ENCODE results near the gene RSU1. TPM values are rescaled to one million over a fixed set of nuclear protein-coding genes. Genes with fewer than 3 reads are reported as not detected.

Gene RSU1
- total and polyA plus RNA-seq, 2 donors (not counting 3 experiments of a cell fraction or from before 2014, with no cell fraction given): 80.2 to 104 TPM

- peaks cover 4% of the 10 kb centered on the region for H3K79me2 ChIP-seq (ENCODE audit: control insufficient read depth, insufficient read depth, low read length)
- DNase-seq (ENCODE audit: low read depth, low spot score) (no peak), FAIRE-seq (no peak)
- intact Hi-C loops (cut with micrococcal nuclease): loop anchor here (10.0 kb wide), 2 partner anchors 135 to 185 kb away; no protein-coding TSS in a partner anchor
- no peaks in the 10 kb centered on the region for H3K27me3 ChIP-seq (ENCODE audit: control insufficient read depth in 2 of 2, insufficient read depth in 2 of 2, low read length in 2 of 2)
- H3K4me1 ChIP-seq (ENCODE audit: control insufficient read depth, extremely low read depth, insufficient read depth, low read length): peaks cover 22% of the 10 kb centered on the region
- H2AFZ ChIP-seq (ENCODE audit: low read depth, low read length): no peak overlapping the region
- ChIA-PET POLR2A (no interaction called here), CTCF (no interaction called here)
- dilution Hi-C loops (cut with MboI; ENCODE audit: extremely low pct_ligation_motif_present, low sequenced_read_pairs): no loop called here
- TF ChIP-seq MYC (IDR thresholded peaks at IDR 0.05; ENCODE audit: low read depth, low read length): no peak
- TF ChIP-seq GATA2 (IDR thresholded peaks at IDR 0.05; ENCODE audit: insufficient read depth, insufficient read length, low read depth, low read length): no peak
- TF ChIP-seq JUN (IDR thresholded peaks at IDR 0.05; ENCODE audit: borderline replicate concordance, insufficient read depth, insufficient read length, low read depth): no peak
- TF ChIP-seq POLR2A (IDR thresholded peaks at IDR 0.05; ENCODE audit: low read depth, low read length): no peak
- TF ChIP-seq CTCF (IDR thresholded peaks at IDR 0.05; ENCODE audit: extremely low read depth in 1 of 2, insufficient read depth in 1 of 2, low read depth in 1 of 2, low read length in 2 of 2): no peak
- TF ChIP-seq MAX (IDR thresholded peaks at IDR 0.05; ENCODE audit: insufficient read depth, insufficient read length): no peak
- no peak for TF ChIP-seq FOS (IDR thresholded peaks at IDR 0.05; ENCODE audit: borderline replicate concordance, insufficient read depth, low read length)
- no peak for TF ChIP-seq POLR2AphosphoS5 (IDR thresholded peaks at IDR 0.05; ENCODE audit: insufficient read depth, low read depth, low read length)
- TF ChIP-seq EZH2 (IDR thresholded peaks at IDR 0.05; ENCODE audit: borderline replicate concordance, low read depth, low read length, severe bottlenecking): no peak
- no peak overlapping the region for H3K4me2 ChIP-seq (ENCODE audit: insufficient read depth, low read length)
- H3K4me3 ChIP-seq (replicated peaks in 1 of 3; ENCODE audit: insufficient read depth in 1 of 3, low read depth in 1 of 3, low read length in 3 of 3): no peak overlapping the region
- H3K36me3 ChIP-seq (ENCODE audit: control insufficient read depth in 2 of 2, extremely low read depth in 1 of 2, insufficient read depth in 2 of 2, low read length in 2 of 2): no peaks in the 10 kb centered on the region
- no peak overlapping the region for H3K9ac ChIP-seq (replicated peaks; ENCODE audit: extremely low read depth, insufficient read depth, low read length)
- no peaks in the 10 kb centered on the region for H3K9me1 ChIP-seq (replicated peaks; ENCODE audit: control insufficient read depth, extremely low read depth, insufficient read depth, low read length)
- no TSS peak for BruUV-seq (replicated peaks)
- H3K27ac ChIP-seq (ENCODE audit: insufficient read depth, low read depth, low read length): no peak overlapping the region
- H3K9me3 ChIP-seq (replicated peaks; ENCODE audit: control insufficient read depth, insufficient read depth, low read length): no peaks in the 10 kb centered on the region
- H4K20me1 ChIP-seq (replicated peaks; ENCODE audit: control insufficient read depth, extremely low read depth, insufficient read depth, low read length): no peaks in the 10 kb centered on the region
These were observed 37.8 kb downstream of the RSU1 start for GRCh38 chr10:16779384-16779915.
